Esophagus mucosa (tissue), 1 donor: ENCODE measurements around the gene CDK10. TPM values are rescaled to one million over a fixed set of nuclear protein-coding genes. Genes with fewer than 3 reads are reported as not detected.
"Not testable (repeated sequence)": the region's sequence is repeated elsewhere in the genome, so short reads cannot be mapped to it uniquely, and the experiment has no call there.

ENCODE experiments used
- ATAC-seq: fragments of 200-7000 bp; cut with Tn5 transposase; one replicate; pipeline ENCODE4 v1.9.1; 2020
- total RNA-seq: library from RNA; stranded (reverse); gene quantifications from one replicate; pipeline ENCODE4 v1.2.4, GENCODE V29; 2023
- donor health status: DM: yes; HTN: yes; CAD: no.

The CDK10 gene
- total RNA-seq: 37.3 TPM

DNA sequence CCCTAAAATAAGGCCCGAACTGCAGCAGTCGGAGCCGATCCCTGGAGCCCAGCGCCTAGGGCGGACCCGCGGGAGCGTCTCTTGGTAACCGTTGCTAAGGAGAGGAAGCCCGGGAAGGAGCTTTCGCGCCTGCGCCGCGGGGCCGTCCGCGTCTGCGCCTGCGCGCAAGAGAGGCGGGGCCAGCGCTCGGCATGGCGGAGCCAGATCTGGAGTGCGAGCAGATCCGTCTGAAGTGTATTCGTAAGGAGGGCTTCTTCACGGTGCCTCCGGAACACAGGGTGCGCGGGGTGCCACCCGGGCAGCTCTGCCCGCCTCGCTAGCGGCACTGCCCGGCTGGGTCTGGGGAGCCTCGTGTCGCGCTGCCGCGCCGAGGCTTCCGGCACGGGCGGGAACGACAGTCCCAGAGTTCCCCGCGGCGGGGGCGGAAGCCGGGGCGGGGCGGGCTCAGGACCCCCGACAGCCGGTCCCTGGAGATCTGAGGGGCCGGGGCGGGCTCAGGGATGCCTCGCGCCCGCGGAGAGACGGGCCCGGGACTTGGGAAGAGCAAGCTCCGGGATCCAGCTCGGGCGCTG lies at the start of gene CDK10:
Gene CDK10, plus strand, starts transcription at position 170 of the 572 bp plus-strand sequence. Its CDS starts 22 bp downstream, at position 192.
- peak; percentile 89 for ATAC-seq

- ATAC-seq: no peak
Measured at GRCh38 chr16:89637379-89637778, 49.1 kb upstream of the CDK10 start.

GRCh38 chr16:89638455-89638854 lies 48.0 kb upstream of the CDK10 start:
- ATAC-seq: no peak

DNA sequence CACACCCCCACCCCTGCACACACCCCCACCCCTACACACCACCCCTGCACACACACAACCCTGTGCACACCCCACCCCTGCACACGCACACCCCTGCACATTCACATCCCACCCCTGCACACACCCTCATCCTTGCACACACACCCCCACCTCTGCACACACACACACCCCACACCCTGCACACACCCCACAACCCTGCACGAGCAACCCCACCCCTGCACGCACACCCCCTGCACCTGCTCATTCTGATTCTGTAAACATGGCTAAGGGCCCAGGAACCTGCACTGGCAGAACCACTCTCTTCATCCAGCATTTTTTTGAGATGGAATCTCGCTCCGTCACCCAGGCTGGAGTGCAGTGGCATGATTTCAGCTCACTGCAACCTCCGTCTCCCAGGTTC lies 47.1 kb upstream of the CDK10 start:
- ATAC-seq: no peak

- no peak for ATAC-seq
Measured at GRCh38 chr16:89641458-89642119, 44.9 kb upstream of the CDK10 start.

DNA sequence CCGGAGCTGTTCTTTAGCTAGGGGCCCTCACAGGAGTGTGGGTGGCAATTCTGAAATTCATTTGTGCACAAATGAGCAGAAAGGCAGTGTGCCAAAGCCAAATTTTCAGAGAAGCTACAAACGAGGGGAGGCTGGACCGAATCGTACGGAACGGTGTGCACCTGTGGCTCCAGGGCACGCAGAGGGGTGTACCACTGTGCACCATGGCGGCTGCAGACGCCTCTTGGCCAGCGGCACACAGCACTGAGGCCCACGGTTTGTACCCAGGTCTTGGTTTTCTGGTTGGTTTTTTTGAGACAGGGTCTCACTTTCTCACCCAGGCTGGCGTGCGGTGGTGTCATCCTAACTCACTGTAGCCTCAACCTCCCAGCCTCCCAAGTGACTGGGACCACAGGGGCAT lies 43.9 kb upstream of the CDK10 start:
- ATAC-seq: no peak

DNA sequence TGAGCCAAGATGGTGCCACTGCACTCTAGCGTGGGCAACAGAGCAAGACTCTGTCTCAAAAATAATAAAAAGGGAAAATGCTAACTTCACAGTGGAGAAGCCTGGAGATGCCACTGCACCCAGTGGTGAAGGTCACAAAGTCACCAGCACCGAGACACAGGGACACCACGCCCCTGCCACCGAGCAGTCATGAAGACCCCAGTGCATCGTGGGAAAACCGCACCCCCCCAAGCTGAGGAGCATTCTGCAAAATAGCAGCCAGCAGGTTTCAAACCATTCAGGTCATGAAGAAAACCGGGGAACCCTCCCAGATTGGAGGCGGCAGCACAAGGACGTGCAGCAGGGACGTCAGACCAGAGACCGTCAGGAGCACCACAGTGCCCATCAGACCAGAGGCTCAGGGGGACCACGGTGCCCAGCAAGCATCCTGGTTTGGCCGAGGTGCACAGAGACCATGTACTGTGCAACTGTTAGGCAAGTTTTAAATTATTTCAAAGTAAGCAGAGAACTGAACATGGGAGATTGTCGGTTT lies 42.7 kb upstream of the CDK10 start:
- no peak for ATAC-seq

- ATAC-seq: no peak
Measured at GRCh38 chr16:89645122-89645521, 41.4 kb upstream of the CDK10 start.

GRCh38 chr16:89646270-89646669 lies 40.2 kb upstream of the CDK10 start:
- ATAC-seq: peak; percentile 3

- no peak for ATAC-seq
Measured at GRCh38 chr16:89646906-89647305, 39.6 kb upstream of the CDK10 start.

DNA sequence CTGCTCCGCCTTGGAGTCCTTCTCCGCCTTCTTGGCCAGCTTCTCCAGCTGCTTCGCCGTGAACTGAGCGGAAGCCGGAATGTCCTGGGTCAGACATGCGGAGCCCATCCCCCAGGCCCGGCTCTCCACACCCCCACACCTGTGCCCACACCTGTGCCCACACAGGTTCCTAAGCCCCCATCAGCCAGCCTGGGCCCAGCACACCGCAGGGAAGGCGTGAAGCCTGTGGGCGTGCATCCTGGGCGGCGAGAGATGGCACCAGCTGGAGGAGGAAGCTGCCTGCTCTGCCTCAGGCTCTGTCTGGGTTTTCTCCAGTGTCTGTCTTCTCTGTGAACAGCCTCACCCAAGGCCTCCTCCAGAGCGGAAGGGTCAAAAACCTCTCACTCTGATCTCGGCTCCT lies 34.9 kb upstream of the CDK10 start:
- ATAC-seq: no peak

DNA sequence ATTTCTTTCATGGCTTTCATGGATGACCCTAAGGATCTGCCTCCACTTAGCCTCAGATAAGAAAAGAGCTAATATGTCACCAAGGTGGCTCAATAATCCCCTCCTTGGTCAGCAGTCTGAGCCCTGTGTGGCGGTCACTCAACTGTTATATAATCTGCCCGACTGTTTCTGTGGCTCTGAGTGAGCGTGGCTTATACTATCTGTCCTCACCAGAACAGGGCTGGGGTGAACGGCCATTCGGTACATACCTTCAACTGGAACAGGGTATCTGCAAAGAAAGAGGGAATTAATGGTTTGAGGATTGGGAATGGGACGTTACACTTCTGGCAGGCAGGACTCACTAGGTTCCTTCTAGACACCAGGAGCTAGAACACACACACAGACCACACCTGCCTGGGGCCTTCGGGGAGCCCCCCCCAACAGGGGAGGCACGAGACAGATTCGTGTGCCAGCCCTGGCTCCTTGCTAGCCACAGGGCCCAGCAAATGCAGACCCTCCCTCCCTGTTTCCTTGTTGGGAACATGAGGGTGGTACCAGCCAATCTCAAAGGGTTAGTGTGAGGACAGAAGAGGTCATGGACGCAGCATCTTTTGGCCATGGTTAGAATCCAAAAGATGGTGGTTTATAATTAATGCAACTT lies 32.7 kb upstream of the CDK10 start:
- ATAC-seq: no peak

GRCh38 chr16:89655062-89655643 lies 31.3 kb upstream of the CDK10 start:
- no peak for ATAC-seq

DNA sequence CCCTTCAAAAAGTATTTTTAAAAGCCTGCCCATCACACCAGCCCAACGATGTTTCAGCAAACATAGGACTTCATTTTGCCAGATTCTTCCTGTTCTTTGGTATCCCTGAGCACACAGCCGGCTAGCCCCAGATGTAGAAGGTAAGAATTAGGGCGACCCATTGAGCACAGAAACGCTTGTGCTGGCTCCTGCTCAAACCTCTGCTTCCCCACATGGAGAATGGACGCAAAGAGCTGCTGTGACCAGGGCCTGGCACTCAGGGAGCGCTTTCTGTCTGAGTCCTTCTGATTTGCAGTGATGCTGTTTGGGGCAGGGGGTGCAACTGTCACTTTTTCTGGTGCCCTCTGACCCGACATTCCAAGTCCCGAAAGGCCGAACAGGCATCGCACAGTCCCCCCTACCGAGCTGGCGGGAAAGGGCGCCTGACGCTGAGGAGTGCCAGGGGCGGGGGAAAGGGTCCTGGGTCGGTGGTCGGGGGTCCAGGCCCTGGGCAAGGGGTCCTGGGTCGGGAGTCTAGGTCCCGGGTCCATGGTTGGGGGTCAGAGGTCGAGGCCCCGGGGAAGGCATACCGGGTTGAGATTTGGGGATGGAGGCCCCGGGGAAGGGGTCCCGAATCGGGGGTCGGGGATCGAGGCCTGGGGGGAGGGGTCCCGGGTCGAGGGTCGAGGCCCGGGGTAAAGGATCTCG lies 29.9 kb upstream of the CDK10 start:
- no peak for ATAC-seq

GRCh38 chr16:89657442-89658220 lies 28.9 kb upstream of the CDK10 start, which contains the start of the genes CHMP1A and SPATA33:
CHMP1A (minus strand) TSS chr16:89657708; CDS start chr16:89657588, 120 bp downstream.
SPATA33 (plus strand) TSS chr16:89657836; CDS start chr16:89657912, 76 bp downstream.
- peak; percentile 94 for ATAC-seq

DNA sequence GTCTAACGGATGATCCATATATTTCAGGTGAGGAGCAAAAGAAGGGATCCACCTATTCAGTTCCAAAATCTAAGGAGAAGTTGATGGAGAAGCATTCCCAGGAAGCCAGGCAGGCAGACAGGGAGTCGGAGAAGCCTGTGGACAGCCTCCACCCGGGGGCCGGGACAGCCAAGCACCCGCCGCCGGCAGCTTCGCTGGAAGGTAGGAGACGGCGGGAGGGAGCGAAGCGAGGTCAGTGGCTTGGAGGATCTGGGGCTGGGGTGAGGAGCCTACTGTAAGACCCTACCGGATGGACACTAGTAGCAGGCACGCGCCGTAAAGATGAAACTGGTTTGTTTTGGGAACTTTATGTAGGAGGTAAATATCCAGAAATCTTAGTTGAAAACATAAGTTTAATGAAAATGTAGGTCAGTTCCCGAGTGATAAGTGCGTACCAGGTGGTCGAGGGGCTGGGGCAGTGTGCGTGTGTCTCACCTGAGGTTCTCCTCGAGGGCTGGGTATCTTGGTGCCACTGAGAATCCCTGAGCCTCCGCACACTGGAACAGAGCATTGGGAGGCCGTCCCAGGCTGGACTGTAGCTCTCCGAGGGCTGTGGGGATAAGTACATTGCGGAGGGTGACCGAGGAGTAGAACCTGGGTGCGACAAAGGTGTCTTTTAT lies 28.1 kb upstream of the CDK10 start:
- peak; percentile 9 for ATAC-seq

DNA sequence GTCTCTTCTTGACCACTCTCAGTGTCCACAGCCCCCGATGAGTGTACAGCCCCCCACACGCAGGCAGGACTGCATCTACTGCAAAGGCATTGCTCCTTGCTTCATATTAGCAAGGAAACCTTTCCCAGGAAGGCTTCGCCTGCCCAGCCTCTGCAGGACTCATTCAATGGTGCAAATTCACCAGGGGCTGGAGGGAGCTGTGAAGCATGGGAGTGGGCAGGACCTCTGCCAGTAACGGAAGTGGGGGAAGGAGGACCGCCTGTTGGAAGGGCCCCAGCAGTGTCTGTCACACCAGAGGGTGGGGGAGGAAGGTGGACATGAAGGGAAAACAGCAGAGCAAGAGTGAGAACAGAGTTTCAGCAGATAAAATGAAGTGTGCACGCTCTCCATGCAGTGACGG lies 26.3 kb upstream of the CDK10 start:
- ATAC-seq: no peak

DNA sequence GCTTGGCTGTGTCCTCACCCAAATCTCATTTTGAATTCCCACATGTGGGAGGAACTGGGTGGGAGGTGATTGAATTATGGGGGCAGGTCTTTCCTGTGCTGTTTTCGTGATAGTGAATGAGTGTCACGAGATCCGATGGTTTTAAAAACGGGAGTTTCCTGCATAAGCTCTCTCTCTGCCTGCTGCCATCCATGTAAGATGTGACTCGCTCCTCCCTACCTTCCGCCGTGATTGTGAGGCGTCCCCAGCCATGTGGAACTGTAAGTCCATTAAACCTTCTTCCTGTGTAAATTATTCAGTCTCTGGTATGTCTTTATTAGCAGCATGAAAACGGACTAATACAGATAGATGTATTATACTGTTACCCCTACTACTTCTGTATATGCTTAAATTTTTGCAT lies 25.3 kb upstream of the CDK10 start:
- ATAC-seq: no peak

GRCh38 chr16:89664238-89664637 lies 22.3 kb upstream of the CDK10 start:
- peak; percentile 15 for ATAC-seq

- ATAC-seq: not testable (repeated sequence)
Measured at GRCh38 chr16:89667000-89667399, 19.5 kb upstream of the CDK10 start.

GRCh38 chr16:89667633-89668032 lies 18.9 kb upstream of the CDK10 start:
- no peak for ATAC-seq
